ENCODE results near the gene NXPH2. TPM values are rescaled to one million over a fixed set of nuclear protein-coding genes. Genes with fewer than 3 reads are reported as not detected.

The NXPH2 gene
- total RNA-seq, 1 experiment from 2014 or later: 0.94 TPM

GRCh38 chr2:138689705-138690104, 90.5 kb downstream of the NXPH2 start (continued):
- TF ChIP-seq, protein P1, sequence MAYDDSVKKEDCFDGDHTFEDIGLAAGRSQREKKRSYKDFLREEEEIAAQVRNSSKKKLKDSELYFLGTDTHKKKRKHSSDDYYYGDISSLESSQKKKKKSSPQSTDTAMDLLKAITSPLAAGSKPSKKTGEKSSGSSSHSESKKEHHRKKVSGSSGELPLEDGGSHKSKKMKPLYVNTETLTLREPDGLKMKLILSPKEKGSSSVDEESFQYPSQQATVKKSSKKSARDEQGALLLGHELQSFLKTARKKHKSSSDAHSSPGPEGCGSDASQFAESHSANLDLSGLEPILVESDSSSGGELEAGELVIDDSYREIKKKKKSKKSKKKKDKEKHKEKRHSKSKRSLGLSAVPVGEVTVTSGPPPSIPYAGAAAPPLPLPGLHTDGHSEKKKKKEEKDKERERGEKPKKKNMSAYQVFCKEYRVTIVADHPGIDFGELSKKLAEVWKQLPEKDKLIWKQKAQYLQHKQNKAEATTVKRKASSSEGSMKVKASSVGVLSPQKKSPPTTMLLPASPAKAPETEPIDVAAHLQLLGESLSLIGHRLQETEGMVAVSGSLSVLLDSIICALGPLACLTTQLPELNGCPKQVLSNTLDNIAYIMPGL (CRISPR knock-in tag; IDR thresholded peaks at IDR 0.05): no peak
- TF ChIP-seq TCF7 (CRISPR knock-in tag; IDR thresholded peaks at IDR 0.05; ENCODE audit: low read depth) (no peak), RORB (CRISPR knock-in tag; IDR thresholded peaks at IDR 0.05) (no peak), ZNF219 (CRISPR knock-in tag; IDR thresholded peaks at IDR 0.05; ENCODE audit: borderline replicate concordance) (no peak), CREM (CRISPR knock-in tag; IDR thresholded peaks at IDR 0.05) (no peak), TEAD1 (CRISPR knock-in tag; IDR thresholded peaks at IDR 0.05) (no peak)
- TF ChIP-seq, protein P2, sequence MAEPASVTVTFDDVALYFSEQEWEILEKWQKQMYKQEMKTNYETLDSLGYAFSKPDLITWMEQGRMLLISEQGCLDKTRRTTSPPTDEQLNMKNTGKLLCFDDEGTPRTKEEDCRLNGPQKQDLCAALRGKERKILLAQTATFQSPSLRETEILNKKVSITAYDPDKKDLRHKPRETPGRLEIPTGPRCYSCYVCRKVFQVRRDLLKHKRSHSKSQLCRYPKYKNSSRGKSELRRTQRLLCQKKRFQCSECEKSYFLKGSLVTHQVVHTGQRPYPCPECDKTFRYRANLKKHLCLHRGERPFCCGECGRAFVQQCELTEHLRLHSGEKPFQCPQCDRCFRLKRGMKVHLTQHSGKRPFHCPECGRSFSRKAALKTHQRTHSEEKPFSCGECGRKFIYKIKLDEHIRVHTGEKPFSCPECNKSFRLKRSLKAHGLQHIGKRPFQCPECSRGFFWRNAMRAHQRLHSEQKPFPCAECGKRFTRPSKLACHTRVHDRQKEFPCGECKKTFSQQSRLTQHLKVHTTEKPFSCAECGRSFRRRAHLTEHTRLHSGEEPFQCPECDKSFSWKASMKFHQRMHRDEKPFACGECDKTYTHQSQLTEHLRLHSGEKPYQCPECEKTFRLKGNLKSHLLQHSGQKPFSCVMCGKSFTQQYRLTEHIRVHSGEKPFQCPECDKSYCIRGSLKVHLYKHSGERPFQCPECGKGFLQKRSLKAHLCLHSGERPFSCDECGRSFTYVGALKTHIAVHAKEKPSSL (CRISPR knock-in tag; conservative IDR thresholded peaks at IDR 0.05): no peak
- TF ChIP-seq, protein P3, sequence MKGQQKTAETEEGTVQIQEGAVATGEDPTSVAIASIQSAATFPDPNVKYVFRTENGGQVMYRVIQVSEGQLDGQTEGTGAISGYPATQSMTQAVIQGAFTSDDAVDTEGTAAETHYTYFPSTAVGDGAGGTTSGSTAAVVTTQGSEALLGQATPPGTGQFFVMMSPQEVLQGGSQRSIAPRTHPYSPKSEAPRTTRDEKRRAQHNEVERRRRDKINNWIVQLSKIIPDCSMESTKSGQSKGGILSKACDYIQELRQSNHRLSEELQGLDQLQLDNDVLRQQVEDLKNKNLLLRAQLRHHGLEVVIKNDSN (CRISPR knock-in tag; IDR thresholded peaks at IDR 0.05): no peak

GRCh38 chr2:138682163-138682562, 98.0 kb downstream of the NXPH2 start:
- no peaks in the 10 kb centered on the region for H3K27me3 Mint-ChIP-seq (ENCODE audit: low read depth)
- DNase-seq (ENCODE audit: low spot score): no peak
- CTCF ChIA-PET: no interaction called here
- no peak for ATAC-seq
- POLR2A ChIA-PET: no interaction called here
- H3K9me3 Mint-ChIP-seq: no peaks in the 10 kb centered on the region
- H3K4me1 Mint-ChIP-seq: peaks cover 16% of the 10 kb centered on the region
- H3K36me3 Mint-ChIP-seq: no peaks in the 10 kb centered on the region
- H3K27ac Mint-ChIP-seq: no peak overlapping the region
- no peak overlapping the region for H3K4me3 Mint-ChIP-seq
- TF ChIP-seq, protein P4, sequence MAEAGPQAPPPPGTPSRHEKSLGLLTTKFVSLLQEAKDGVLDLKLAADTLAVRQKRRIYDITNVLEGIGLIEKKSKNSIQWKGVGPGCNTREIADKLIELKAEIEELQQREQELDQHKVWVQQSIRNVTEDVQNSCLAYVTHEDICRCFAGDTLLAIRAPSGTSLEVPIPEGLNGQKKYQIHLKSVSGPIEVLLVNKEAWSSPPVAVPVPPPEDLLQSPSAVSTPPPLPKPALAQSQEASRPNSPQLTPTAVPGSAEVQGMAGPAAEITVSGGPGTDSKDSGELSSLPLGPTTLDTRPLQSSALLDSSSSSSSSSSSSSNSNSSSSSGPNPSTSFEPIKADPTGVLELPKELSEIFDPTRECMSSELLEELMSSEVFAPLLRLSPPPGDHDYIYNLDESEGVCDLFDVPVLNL (CRISPR knock-in tag; IDR thresholded peaks at IDR 0.05; ENCODE audit: borderline replicate concordance, low read depth): no peak
- TF ChIP-seq MYBL2 (CRISPR knock-in tag; IDR thresholded peaks at IDR 0.05): no peak
- TF ChIP-seq NR2C2 (CRISPR knock-in tag; IDR thresholded peaks at IDR 0.05): no peak
- TF ChIP-seq IRF2 (CRISPR knock-in tag; IDR thresholded peaks at IDR 0.05; ENCODE audit: borderline replicate concordance, low read depth): no peak
- TF ChIP-seq ZNF219 (CRISPR knock-in tag; IDR thresholded peaks at IDR 0.05; ENCODE audit: borderline replicate concordance): no peak
- TF ChIP-seq, protein P5, sequence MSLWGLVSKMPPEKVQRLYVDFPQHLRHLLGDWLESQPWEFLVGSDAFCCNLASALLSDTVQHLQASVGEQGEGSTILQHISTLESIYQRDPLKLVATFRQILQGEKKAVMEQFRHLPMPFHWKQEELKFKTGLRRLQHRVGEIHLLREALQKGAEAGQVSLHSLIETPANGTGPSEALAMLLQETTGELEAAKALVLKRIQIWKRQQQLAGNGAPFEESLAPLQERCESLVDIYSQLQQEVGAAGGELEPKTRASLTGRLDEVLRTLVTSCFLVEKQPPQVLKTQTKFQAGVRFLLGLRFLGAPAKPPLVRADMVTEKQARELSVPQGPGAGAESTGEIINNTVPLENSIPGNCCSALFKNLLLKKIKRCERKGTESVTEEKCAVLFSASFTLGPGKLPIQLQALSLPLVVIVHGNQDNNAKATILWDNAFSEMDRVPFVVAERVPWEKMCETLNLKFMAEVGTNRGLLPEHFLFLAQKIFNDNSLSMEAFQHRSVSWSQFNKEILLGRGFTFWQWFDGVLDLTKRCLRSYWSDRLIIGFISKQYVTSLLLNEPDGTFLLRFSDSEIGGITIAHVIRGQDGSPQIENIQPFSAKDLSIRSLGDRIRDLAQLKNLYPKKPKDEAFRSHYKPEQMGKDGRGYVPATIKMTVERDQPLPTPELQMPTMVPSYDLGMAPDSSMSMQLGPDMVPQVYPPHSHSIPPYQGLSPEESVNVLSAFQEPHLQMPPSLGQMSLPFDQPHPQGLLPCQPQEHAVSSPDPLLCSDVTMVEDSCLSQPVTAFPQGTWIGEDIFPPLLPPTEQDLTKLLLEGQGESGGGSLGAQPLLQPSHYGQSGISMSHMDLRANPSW (CRISPR knock-in tag; conservative IDR thresholded peaks at IDR 0.05; ENCODE audit: low read depth): no peak
- TF ChIP-seq JAZF1 (CRISPR knock-in tag; IDR thresholded peaks at IDR 0.05): no peak
- no peak for TF ChIP-seq NR1H2 (CRISPR knock-in tag; IDR thresholded peaks at IDR 0.05)
- no peak for TF ChIP-seq ZNF281 (CRISPR knock-in tag; IDR thresholded peaks at IDR 0.05)
- no peak for TF ChIP-seq ZNF416 (CRISPR knock-in tag; IDR thresholded peaks at IDR 0.05)
- no peak for TF ChIP-seq CREB1 (CRISPR knock-in tag; IDR thresholded peaks at IDR 0.05)
- TF ChIP-seq NFYB (CRISPR knock-in tag; conservative IDR thresholded peaks at IDR 0.05; ENCODE audit: low read depth): no peak
- TF ChIP-seq PRRX2 (CRISPR knock-in tag; IDR thresholded peaks at IDR 0.05): no peak
- TF ChIP-seq, protein P3 (CRISPR knock-in tag; IDR thresholded peaks at IDR 0.05): no peak
- TF ChIP-seq PREB (CRISPR knock-in tag; IDR thresholded peaks at IDR 0.05; ENCODE audit: borderline replicate concordance): no peak
- no peak for TF ChIP-seq NFATC4 (CRISPR knock-in tag; IDR thresholded peaks at IDR 0.05)
- TF ChIP-seq ZNF396 (CRISPR knock-in tag; IDR thresholded peaks at IDR 0.05; ENCODE audit: borderline replicate concordance): no peak

Data from WTC11 (cell line).